Hepatocyte (in vitro differentiated cells): Measurements from ENCODE around the gene SYT7. TPM values are rescaled to one million over a fixed set of nuclear protein-coding genes. Genes with fewer than 3 reads are reported as not detected.
"Not testable (repeated sequence)": the region's sequence is repeated elsewhere in the genome, so short reads cannot be mapped to it uniquely, and the experiment has no call there.

Experiments
- DNase-seq: peaks from one replicate; pipeline ENCODE4 v3.0.0-alpha.2; 2016; ENCODE audit warnings: low spot score
- H2AFZ ChIP-seq: fragments of 200-600 bp; sonication (generic); 2 replicates; pipeline ENCODE4 v1.6.0; 2016; ENCODE audit warnings: antibody characterized with exemption, mild to moderate bottlenecking
- H3K27ac ChIP-seq: fragments of 200-600 bp; sonication (generic); 2 replicates; pipeline ENCODE4 v1.5.1; 2016; ENCODE audit warnings: mild to moderate bottlenecking
- H3K27me3 ChIP-seq: fragments of 200-600 bp; sonication (generic); 2 replicates; pipeline ENCODE4 v1.6.1; 2016
- H3K36me3 ChIP-seq: fragments of 200-600 bp; sonication (generic); replicated peaks from 2 replicates; pipeline ENCODE4 v1.5.1; 2016; ENCODE audit warnings: low read depth; ENCODE audit not compliant: insufficient read depth
- H3K4me1 ChIP-seq: fragments of 200-600 bp; sonication (generic); 2 replicates; pipeline ENCODE4 v1.5.1; 2016; ENCODE audit warnings: mild to moderate bottlenecking, moderate library complexity; ENCODE audit not compliant: insufficient read depth
- H3K4me2 ChIP-seq: fragments of 200-600 bp; sonication (generic); 2 replicates; pipeline ENCODE4 v1.6.0; 2016
- H3K4me3 ChIP-seq: fragments of 200-600 bp; sonication (generic); 2 replicates; pipeline ENCODE4 v1.5.1; 2016; ENCODE audit warnings: mild to moderate bottlenecking
- H3K79me2 ChIP-seq: fragments of 200-600 bp; sonication (generic); 2 replicates; pipeline ENCODE4 v1.6.0; 2017; ENCODE audit warnings: mild to moderate bottlenecking
- H3K9me2 ChIP-seq: fragments of 200-600 bp; sonication (generic); replicated peaks from 2 replicates; pipeline ENCODE4 v1.6.0; 2017; ENCODE audit warnings: mild to moderate bottlenecking; ENCODE audit not compliant: insufficient read depth
- H3K9me3 ChIP-seq: fragments of 200-600 bp; sonication (generic); 2 replicates; pipeline ENCODE4 v1.5.1; 2016; ENCODE audit warnings: low read depth, mild to moderate bottlenecking
- H4K20me1 ChIP-seq: fragments of 200-600 bp; sonication (generic); 2 replicates; pipeline ENCODE4 v1.6.0; 2016; ENCODE audit warnings: mild to moderate bottlenecking; ENCODE audit not compliant: insufficient read depth, poor library complexity, severe bottlenecking
- EZH2 ChIP-seq: fragments of 200-600 bp; sonication (generic); IDR thresholded peaks from 2 replicates; pipeline ENCODE4 v1.6.1; 2016; ENCODE audit warnings: antibody characterized with exemption, mild to moderate bottlenecking, borderline replicate concordance
- EZH2phosphoT487 ChIP-seq: fragments of 200-600 bp; sonication (generic); IDR thresholded peaks from one replicate; pipeline ENCODE4 v1.6.1; 2018; ENCODE audit warnings: antibody characterized with exemption, mild to moderate bottlenecking, low read depth, moderate library complexity; ENCODE audit not compliant: unreplicated experiment, severe bottlenecking
- WGBS: methylation state at CpG from one replicate; pipeline ENCODE4 v1.1.6; 2016; ENCODE audit warnings: low lambda C conversion rate; ENCODE audit errors: missing lambda C conversion rate; 5-methylcytosine and 5-hydroxymethylcytosine counted together
- polyA plus RNA-seq: library from polyadenylated mRNA; unstranded; fragments of >200 nt; fragmentation: Nextera tagmentation; extraction: Ambion mirVana; gene quantifications from 2 replicates; pipeline ENCODE4 v1.2.1, GENCODE V29; 2016
- total RNA-seq: library from RNA; depleted of rRNA; stranded (reverse); fragments of >200 nt; gene quantifications from 2 replicates; pipeline ENCODE4 v1.2.3, GENCODE V29; 2014
- TF ChIP-seq, protein P1 (sequence below): fragments of 200-600 bp; sonication (generic); IDR thresholded peaks from 2 replicates; pipeline ENCODE4 v1.5.1; 2016; ENCODE audit warnings: antibody characterized with exemption, mild to moderate bottlenecking; ENCODE audit not compliant: poor library complexity

Gene SYT7
- total and polyA plus RNA-seq, 2 experiments from 2014 or later = 11.3 to 15.5 TPM

DNA sequence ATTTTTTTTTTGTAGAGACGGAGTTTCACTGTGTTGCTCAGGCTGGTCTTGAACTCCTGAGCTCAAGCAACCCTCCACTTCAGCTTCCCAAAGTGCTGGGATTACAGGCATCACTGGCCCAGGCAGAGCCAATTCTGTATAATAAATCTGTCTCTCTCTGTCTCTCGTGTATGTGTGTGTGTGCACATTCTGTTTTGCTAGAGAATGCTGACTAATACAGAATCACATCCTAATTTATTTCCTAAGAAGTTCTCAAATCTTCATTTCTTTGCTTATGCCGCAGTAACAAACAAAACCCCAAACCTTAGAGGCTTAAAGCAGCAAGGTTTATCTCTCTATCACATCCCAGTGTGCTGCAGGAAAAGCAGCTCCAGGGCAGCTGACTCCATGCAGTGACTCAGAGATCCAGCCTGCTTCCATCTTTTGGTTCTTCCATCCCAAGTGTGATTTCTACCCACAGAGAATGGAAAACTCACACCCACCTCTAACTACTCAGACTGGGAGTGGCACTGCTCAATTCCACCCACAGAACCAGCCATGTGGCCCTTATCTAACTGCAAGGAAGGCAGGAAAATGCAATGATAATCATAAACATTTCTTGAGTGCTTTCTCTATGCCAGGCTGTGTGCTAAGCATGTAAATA lies 107.4 kb downstream of the SYT7 start:
- Histone ChIP-seq H3K4me3 (no peak overlapping the region), H3K4me1 (no peaks in the 10 kb centered on the region), H3K27me3 (no peaks in the 10 kb centered on the region), H3K36me3 (no peaks in the 10 kb centered on the region), H3K9me3 (no peaks in the 10 kb centered on the region), H3K79me2 (no peaks in the 10 kb centered on the region), H3K27ac (no peak overlapping the region), H3K4me2 (no peak overlapping the region), H2AFZ (no peak overlapping the region), H3K9me2 (no peaks in the 10 kb centered on the region), H4K20me1 (no peaks in the 10 kb centered on the region)
- TF ChIP-seq, protein P1, sequence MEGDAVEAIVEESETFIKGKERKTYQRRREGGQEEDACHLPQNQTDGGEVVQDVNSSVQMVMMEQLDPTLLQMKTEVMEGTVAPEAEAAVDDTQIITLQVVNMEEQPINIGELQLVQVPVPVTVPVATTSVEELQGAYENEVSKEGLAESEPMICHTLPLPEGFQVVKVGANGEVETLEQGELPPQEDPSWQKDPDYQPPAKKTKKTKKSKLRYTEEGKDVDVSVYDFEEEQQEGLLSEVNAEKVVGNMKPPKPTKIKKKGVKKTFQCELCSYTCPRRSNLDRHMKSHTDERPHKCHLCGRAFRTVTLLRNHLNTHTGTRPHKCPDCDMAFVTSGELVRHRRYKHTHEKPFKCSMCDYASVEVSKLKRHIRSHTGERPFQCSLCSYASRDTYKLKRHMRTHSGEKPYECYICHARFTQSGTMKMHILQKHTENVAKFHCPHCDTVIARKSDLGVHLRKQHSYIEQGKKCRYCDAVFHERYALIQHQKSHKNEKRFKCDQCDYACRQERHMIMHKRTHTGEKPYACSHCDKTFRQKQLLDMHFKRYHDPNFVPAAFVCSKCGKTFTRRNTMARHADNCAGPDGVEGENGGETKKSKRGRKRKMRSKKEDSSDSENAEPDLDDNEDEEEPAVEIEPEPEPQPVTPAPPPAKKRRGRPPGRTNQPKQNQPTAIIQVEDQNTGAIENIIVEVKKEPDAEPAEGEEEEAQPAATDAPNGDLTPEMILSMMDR = no peak
- 86% methylated on average over 3 of the region's 3 CpGs for WGBS
- no peak for DNase-seq

DNA sequence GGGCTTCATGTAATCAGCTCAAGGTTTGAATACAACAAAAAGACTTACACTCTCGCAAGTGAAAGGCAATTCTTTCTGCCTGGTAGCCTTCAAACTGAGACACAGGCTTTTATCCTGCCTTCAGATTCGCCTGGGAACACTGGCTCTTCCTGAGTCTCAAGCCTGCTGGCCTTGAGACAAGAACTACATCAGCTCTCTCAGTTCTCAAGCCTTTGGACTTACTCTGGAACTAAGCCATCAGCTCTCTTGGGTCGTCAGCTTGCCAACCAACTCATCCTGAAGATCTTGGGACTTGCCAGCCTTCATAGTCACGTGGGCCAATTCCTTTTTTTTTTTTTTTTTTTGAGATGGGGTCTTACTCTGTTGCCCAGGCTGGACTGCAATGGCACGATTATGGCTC lies 108.0 kb downstream of the SYT7 start:
- Histone ChIP-seq H2AFZ (no peak overlapping the region), H3K9me3 (no peaks in the 10 kb centered on the region), H3K27me3 (no peaks in the 10 kb centered on the region), H3K9me2 (no peaks in the 10 kb centered on the region), H3K36me3 (no peaks in the 10 kb centered on the region), H3K4me2 (no peak overlapping the region), H3K4me1 (no peaks in the 10 kb centered on the region), H3K79me2 (no peaks in the 10 kb centered on the region), H4K20me1 (no peaks in the 10 kb centered on the region), H3K27ac (no peak overlapping the region), H3K4me3 (no peak overlapping the region)
- no peak for DNase-seq
- over 99% methylated on average over 5 of the region's 5 CpGs for WGBS
- TF ChIP-seq EZH2phosphoT487 (no peak), EZH2 (no peak)
- TF ChIP-seq, protein P1 = no peak

DNA sequence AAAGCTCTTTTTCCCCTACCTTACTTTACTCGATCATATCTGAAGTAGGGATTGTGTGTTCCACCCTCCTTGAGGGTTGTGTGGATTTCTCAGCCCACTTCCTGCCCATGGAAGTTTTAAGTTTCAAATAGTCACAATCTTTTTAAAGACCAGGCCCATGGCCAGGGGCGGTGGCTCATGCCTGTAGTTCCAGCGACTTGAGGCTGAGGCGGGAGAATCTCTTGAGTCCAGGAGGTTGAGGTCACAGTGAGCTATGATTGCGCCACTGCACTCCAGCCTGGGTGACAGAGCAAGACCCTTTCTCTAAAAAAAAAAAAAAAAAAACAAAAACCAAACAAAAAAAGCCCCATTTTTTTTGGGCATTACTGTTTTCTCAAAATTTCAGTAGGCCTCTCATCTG lies 108.6 kb downstream of the SYT7 start:
- no peak overlapping the region for H3K4me2 ChIP-seq
- H3K27ac ChIP-seq = no peak overlapping the region
- no peaks in the 10 kb centered on the region for H3K27me3 ChIP-seq
- no peaks in the 10 kb centered on the region for H3K4me1 ChIP-seq
- no peaks in the 10 kb centered on the region for H3K9me2 ChIP-seq
- TF ChIP-seq EZH2phosphoT487 (no peak), EZH2 (no peak)
- TF ChIP-seq, protein P1 = no peak
- no peaks in the 10 kb centered on the region for H3K9me3 ChIP-seq
- H3K36me3 ChIP-seq = no peaks in the 10 kb centered on the region
- H4K20me1 ChIP-seq = no peaks in the 10 kb centered on the region
- H3K4me3 ChIP-seq = no peak overlapping the region
- no peak for DNase-seq
- no peaks in the 10 kb centered on the region for H3K79me2 ChIP-seq
- 79% methylated on average over 5 of the region's 5 CpGs for WGBS
- H2AFZ ChIP-seq = no peak overlapping the region

DNA sequence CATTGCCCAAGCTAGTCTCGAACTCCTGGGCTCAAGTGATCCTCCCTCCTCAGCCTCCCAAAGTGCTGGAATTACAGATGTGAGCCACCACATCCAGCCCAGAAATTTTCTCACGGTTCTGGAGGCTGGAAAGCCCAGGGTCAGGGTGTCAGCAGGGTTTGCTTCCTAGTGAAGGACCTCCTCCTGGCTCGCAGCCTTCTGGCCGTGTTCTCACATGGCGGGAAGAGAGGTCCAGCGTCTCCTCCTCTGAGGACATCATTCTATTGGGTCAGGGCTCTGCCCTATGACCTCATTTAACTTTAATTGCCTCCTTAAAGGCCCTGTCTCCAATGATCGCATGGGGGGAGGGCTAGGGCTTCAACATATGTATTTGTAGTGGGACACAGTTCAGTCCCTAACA lies 112.9 kb downstream of the SYT7 start:
- 80% methylated on average over 7 of the region's 7 CpGs for WGBS
- TF ChIP-seq EZH2phosphoT487 (no peak), EZH2 (no peak)
- TF ChIP-seq, protein P1 = no peak
- H3K4me1 ChIP-seq = no peaks in the 10 kb centered on the region
- H4K20me1 ChIP-seq = no peaks in the 10 kb centered on the region
- no peaks in the 10 kb centered on the region for H3K79me2 ChIP-seq
- H3K9me3 ChIP-seq = no peaks in the 10 kb centered on the region
- H3K4me2 ChIP-seq = no peak overlapping the region
- no peak overlapping the region for H3K27ac ChIP-seq
- H2AFZ ChIP-seq = no peak overlapping the region
- no peak for DNase-seq
- H3K9me2 ChIP-seq = no peaks in the 10 kb centered on the region
- H3K27me3 ChIP-seq = no peaks in the 10 kb centered on the region
- no peaks in the 10 kb centered on the region for H3K36me3 ChIP-seq
- no peak overlapping the region for H3K4me3 ChIP-seq

DNA sequence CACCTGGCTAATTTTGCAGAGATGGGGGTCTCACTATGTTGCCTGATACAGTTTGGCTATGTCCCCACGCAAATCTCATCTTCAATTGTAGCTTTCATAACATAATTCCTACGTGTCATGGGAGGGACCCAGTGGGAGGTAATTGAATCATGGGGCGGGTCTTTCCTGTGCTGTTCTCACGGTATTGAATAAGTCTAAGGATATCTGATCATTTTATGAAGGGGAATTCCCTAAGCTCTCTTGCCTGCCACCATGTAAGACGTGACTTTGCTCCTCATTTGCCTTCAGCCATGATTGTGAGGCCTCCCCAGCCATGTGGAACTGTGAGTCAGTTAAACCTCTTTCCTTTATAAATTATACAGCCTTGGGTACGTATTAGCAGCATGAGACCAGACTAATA lies 113.3 kb downstream of the SYT7 start:
- WGBS = 91% methylated on average over 6 of the region's 6 CpGs
- not testable (repeated sequence) for H3K27ac ChIP-seq, H2AFZ ChIP-seq, H3K79me2 ChIP-seq, DNase-seq, H3K4me2 ChIP-seq, H4K20me1 ChIP-seq, H3K9me3 ChIP-seq, H3K4me3 ChIP-seq, H3K4me1 ChIP-seq, H3K36me3 ChIP-seq, H3K9me2 ChIP-seq, H3K27me3 ChIP-seq
